Adipose tissue (tissue), 3 donors: ENCODE measurements around the gene C19orf67. TPM values are rescaled to one million over a fixed set of nuclear protein-coding genes. Genes with fewer than 3 reads are reported as not detected.
"Not testable (repeated sequence)": the region's sequence is repeated elsewhere in the genome, so short reads cannot be mapped to it uniquely, and the experiment has no call there.

Experiments
- H3K27ac ChIP-seq: one replicate; pipeline ENCODE4 v1.5.1; 2013; ENCODE audit warnings: low read depth, low read length
- WGBS, 3 donors: extraction: QIAGEN DNeasy Blood & Tissue Kit; methylation state at CpG; one replicate each; pipeline ENCODE4 v1.1.7; 2013; 5-methylcytosine and 5-hydroxymethylcytosine counted together
- polyA plus RNA-seq, 3 donors: library from polyadenylated mRNA; stranded (reverse); fragments of 200-250 nt; gene quantifications; one replicate each; pipeline ENCODE4 v1.2.3, GENCODE V29; 2013
- donor health status: healthy with polysubstance abuse.
- donor health status: Bipolar disorder and iron deficiency.
- donor health status: healthy.

The C19orf67 gene
- polyA plus RNA-seq, 3 donors: not detected

- H3K27ac ChIP-seq: no peak overlapping the region
- 62 to 89% (median 87%) methylated on average over 5 of the region's 5 CpGs for WGBS, 3 donors
Measured at GRCh38 chr19:14062558-14062855, 23.1 kb downstream of the C19orf67 start.

- 32 to 75% (median 71%) methylated on average over 19 of the region's 19 CpGs for WGBS, 3 donors
- H3K27ac ChIP-seq: no peak within 1 kb of the TSS
Measured at GRCh38 chr19:14061751-14062557, 23.6 kb downstream of the C19orf67 start, which contains the start of gene PALM3. Gene PALM3, minus strand, starts transcription at chr19:14062076. Its CDS starts 96 bp downstream, at chr19:14061980.

GRCh38 chr19:14061081-14061749 is 24.4 kb downstream of the C19orf67 start:
- 33 to 54% (median 50%) methylated on average over 9 of the region's 9 CpGs for WGBS, 3 donors
- H3K27ac ChIP-seq: no peak overlapping the region

GRCh38 chr19:14059652-14060155 is 25.9 kb downstream of the C19orf67 start:
- 37 to 57% (median 47%) methylated on average over 8 of the region's 8 CpGs for WGBS, 3 donors
- no peak overlapping the region for H3K27ac ChIP-seq

GRCh38 chr19:14059093-14059480 is 26.5 kb downstream of the C19orf67 start:
- no peak overlapping the region for H3K27ac ChIP-seq
- WGBS, 3 donors: 19 to 43% (median 21%) methylated on average over 13 to 15 of the region's 15 CpGs

GRCh38 chr19:14058182-14059092 is 27.1 kb downstream of the C19orf67 start:
- no peak overlapping the region for H3K27ac ChIP-seq
- 23 to 61% (median 25%) methylated on average over 17 of the region's 17 CpGs for WGBS, 3 donors

GRCh38 chr19:14056741-14057356 is 28.7 kb downstream of the C19orf67 start:
- H3K27ac ChIP-seq: no peak overlapping the region
- 34 to 68% (median 39%) methylated on average over 19 of the region's 19 CpGs for WGBS, 3 donors

GRCh38 chr19:14056069-14056666 is 29.4 kb downstream of the C19orf67 start:
- H3K27ac ChIP-seq: no peak overlapping the region
- 94 to 95% (median 94%) methylated on average over 10 of the region's 10 CpGs for WGBS, 3 donors

GRCh38 chr19:14055396-14055795 is 30.2 kb downstream of the C19orf67 start:
- H3K27ac ChIP-seq: no peak overlapping the region
- WGBS, 3 donors: 88 to 93% (median 92%) methylated on average over 3 of the region's 3 CpGs

GRCh38 chr19:14054721-14055120 is 30.9 kb downstream of the C19orf67 start:
- 46 to 77% (median 60%) methylated on average over 11 of the region's 11 CpGs for WGBS, 3 donors
- H3K27ac ChIP-seq: no peak overlapping the region

- WGBS, 3 donors: 80 to 85% (median 84%) methylated on average over 6 of the region's 6 CpGs
- no peak overlapping the region for H3K27ac ChIP-seq
Measured at GRCh38 chr19:14054099-14054498, 31.5 kb downstream of the C19orf67 start.

GRCh38 chr19:14053500-14053899 is 32.1 kb downstream of the C19orf67 start:
- 90 to 95% (median 94%) methylated on average over 11 of the region's 11 CpGs for WGBS, 3 donors
- H3K27ac ChIP-seq: no peak overlapping the region

GRCh38 chr19:14053032-14053431 is 32.6 kb downstream of the C19orf67 start:
- H3K27ac ChIP-seq: no peak overlapping the region
- WGBS, 3 donors: 95 to 100% (median 98%) methylated on average over 3 of the region's 3 CpGs

- 85 to 94% (median 88%) methylated on average over 6 of the region's 6 CpGs for WGBS, 3 donors
Measured at GRCh38 chr19:14052470-14052869, 33.1 kb downstream of the C19orf67 start.

GRCh38 chr19:14051980-14052379 is 33.6 kb downstream of the C19orf67 start:
- WGBS, 3 donors: 79 to 86% (median 83%) methylated on average over 8 to 9 of the region's 9 CpGs

More at GRCh38 chr19:14052470-14052869, 33.1 kb downstream of the C19orf67 start:
- H3K27ac ChIP-seq: no peak overlapping the region

GRCh38 chr19:14050961-14051360 is 34.6 kb downstream of the C19orf67 start:
- H3K27ac ChIP-seq: not testable (repeated sequence)
- 91 to 95% (median 95%) methylated on average over 11 of the region's 11 CpGs for WGBS, 3 donors

More at GRCh38 chr19:14051980-14052379, 33.6 kb downstream of the C19orf67 start:
- no peak overlapping the region for H3K27ac ChIP-seq

- 92 to 99% (median 95%) methylated on average over 4 of the region's 4 CpGs for WGBS, 3 donors
- H3K27ac ChIP-seq: no peak overlapping the region
Measured at GRCh38 chr19:14050512-14050911, 35.1 kb downstream of the C19orf67 start.
